ENCODE data around the gene VMAC.

- TF ChIP-seq MAX (IDR thresholded peaks at IDR 0.05; ENCODE audit: insufficient read depth, insufficient read length) (no peak), POLR2A (IDR thresholded peaks at IDR 0.05; ENCODE audit: low read depth, low read length) (no peak), POLR2AphosphoS5 (IDR thresholded peaks at IDR 0.05; ENCODE audit: insufficient read depth, low read depth, low read length) (no peak), CTCF (IDR thresholded peaks at IDR 0.05; ENCODE audit: extremely low read depth in 1 of 2, insufficient read depth in 1 of 2, low read depth in 1 of 2, low read length in 2 of 2) (no peak), MYC (IDR thresholded peaks at IDR 0.05; ENCODE audit: low read depth, low read length) (no peak), EZH2 (IDR thresholded peaks at IDR 0.05; ENCODE audit: borderline replicate concordance, low read depth, low read length, severe bottlenecking) (no peak), JUN (IDR thresholded peaks at IDR 0.05; ENCODE audit: borderline replicate concordance, insufficient read depth, insufficient read length, low read depth) (no peak)
These were observed 8.2 kb upstream of the VMAC start for GRCh38 chr19:5896365-5897076.
